ENCODE data around the gene CST1.
"Not testable (repeated sequence)": the region's sequence is repeated elsewhere in the genome, so short reads cannot be mapped to it uniquely, and the experiment has no call there.

CST1 gene, protein sequence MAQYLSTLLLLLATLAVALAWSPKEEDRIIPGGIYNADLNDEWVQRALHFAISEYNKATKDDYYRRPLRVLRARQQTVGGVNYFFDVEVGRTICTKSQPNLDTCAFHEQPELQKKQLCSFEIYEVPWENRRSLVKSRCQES

DNA sequence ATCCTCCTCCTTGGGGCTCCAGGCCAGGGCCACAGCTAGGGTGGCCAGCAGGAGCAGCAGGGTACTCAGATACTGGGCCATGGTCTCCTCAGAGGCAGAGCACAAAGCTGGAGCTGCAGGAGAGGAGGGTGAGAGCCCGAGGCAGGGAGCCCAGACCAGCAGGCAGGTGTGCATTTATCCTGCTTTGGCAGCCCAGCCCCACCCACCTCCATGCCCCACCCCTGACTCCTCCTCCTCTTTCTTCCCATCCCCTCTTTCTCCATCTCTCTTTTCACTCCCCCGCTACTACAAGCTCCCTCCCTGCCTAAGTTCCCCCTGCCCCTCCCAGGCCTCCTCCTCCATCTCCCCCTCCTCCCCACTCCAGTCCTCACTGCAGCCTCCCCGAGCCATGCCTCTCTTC lies at the start of gene CST1:
TSS of gene CST1 (minus strand) at position 150 of the 400 bp plus-strand sequence. CDS start at position 81, 69 bp downstream.
- DNase-seq = not testable (repeated sequence)

DNA sequence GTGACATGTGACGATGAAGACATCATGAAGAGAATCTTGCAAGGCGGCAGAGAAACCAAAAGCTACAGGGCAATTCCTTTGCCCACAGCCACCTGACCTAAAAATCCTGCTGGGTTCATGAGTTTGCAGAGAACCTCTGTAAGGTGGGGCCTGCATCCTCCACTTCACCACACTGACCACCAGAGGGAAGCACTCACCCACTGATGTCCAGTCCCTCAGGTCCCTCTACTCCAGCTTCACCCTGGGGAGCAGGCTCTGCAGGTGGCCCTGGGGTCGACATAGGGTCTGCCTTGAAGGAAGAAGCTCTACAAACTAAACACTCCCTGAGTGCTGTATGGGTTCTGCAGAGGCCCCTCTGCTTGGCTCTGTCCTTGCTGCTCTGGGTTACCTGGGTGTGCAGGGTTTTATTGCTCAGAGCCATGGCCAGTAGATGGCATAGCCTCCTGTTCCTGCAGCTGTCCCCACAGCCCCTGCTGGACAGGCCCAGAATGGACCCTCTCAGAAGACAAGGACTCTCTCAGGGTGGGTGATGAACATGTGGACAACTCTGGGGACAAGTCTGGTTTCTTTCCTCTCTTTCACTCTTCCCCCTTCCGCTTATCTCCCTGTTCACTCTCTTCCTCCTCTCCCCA lies 48.6 kb upstream of the CST1 start:
- not testable (repeated sequence) for DNase-seq

DNA sequence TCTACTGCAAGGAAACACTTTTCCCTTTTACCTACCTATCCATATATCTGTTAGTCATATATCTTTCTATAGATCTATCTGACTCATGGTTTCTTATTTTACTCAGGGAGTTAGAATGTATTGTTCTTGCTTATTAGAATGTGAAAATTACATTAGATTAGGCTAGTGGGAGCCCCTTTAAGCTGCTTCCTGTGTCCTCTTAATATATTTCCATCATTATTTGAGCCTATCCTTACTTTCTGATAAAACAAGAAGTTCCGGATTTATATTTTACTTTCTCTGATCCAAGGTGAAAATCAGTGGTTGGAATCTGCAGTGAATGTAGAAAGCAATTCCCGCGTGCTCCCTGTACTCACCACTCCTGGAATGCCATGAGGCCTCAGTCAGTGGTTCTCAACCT lies 44.8 kb upstream of the CST1 start:
- no peak for DNase-seq

DNA sequence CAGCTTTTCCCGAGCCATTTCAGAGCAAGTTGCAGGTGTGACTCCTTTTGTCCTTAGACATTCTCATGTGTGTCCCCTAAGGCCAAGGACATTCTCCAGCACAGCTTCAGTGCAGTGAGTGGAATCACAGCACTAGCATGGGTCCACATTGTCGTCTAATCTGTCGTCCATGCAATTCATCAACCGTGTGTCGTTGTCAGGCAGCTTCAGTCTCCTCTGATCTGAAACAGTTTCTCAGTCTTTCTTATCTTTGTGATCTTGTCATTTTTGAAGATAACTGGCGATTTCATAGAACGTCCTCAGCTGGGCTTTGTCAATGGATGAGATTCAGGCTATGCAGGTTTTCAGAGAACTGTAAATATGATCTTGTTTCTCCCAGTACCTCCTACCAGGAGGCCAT lies 44.1 kb upstream of the CST1 start:
- no peak for DNase-seq

DNA sequence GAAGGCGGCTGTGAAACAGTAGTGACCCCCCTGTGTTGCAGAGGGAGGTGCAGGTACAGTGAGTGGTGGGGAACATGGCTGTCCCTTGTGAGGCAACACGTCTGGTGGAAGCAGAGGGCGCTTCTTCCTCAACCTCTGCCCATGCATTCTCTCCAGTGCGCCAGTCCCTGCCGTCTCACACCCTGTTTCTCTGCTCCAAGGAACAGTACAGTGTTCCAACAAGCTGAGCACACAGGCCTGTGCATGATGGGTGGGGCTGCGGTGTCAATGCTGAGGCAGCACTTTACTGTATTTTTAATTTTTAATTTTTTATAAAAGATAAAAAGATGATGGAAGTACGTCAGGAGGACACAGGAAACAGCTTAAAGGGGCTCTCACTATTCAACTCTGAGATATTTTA lies 43.3 kb upstream of the CST1 start:
- no peak for DNase-seq

DNA sequence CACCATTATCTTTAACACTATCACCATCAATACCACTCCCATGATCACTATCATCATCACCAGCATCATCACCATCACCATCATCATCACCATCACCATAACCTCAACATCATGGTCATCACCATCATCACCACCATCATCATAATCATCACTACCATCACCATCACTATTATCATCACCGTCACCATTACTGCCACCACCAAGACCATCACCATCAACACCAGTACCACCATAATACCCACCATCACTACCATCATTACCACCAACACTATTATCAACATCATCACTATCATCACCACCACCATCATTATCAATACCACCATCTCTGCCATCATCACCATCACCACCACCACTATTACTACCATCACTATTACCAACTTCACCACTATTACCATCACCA lies 32.7 kb upstream of the CST1 start:
- DNase-seq = no peak

DNA sequence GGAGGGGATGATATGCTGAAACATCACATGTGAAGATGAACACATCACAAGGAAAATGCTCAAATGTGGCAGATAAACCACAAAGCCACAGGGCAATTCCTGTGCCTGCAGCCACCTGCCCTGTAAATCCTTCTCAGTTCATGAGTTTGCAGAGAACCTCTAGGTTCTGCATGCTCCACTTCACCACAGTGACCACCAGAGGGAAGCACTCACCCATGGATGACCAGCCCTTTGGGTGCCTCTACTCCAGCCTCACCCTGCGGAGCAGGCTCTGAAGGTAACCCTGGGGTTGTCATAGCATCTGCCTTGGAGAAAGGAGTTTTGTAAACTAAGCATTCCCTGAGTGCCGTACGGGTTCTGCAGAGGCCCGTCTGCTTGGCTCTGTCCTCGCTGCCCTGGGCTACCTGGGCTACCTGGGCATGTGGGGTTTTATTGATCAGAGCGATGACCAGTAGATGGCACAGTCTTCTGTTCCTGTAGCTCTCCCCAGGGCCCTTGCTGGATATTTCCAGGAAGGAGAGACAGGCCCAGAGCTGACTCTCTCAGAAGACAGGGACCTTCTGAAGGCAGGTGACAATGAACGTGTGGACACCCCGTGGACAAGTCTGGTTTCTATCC lies 31.7 kb upstream of the CST1 start:
- no peak for DNase-seq

DNA sequence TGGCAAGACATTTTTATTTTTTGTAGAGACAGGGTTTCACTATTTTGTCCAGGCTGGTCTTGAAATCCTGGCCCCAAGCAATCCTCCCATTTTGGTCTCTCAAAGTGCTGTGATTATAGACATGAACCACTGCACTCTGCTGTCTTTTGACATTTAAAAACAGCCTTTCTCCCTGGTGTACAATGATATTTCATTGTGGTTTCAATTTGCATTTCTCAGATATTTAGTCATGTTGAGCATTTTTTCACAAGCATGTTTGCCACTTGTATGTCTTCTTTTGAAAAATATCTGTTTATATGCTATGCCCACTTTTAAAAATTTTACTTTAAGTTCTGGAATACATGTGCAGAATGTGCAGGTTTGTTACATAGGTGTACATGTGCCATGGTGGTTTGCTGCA lies 27.9 kb upstream of the CST1 start:
- DNase-seq = not testable (repeated sequence)

DNA sequence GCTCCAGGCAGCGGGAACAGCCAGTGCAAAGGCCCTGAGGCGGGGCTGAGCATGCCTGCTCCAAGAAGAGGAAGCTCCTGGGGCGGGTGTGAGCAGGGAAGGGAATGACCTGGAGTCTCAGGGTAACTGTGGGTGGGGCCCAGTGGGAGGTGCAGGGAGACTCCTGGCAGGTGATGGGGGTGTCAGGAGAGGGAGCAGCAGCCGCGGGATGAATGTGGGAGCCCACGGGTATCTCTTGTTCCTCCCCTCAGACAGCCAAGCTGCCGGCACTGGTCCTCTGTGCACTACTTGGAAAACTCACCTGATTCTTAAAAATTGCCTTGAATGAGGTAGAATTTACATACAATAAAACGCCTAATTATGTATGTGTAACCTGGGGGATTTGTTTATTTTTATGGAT lies 26.6 kb upstream of the CST1 start:
- not testable (repeated sequence) for DNase-seq

DNA sequence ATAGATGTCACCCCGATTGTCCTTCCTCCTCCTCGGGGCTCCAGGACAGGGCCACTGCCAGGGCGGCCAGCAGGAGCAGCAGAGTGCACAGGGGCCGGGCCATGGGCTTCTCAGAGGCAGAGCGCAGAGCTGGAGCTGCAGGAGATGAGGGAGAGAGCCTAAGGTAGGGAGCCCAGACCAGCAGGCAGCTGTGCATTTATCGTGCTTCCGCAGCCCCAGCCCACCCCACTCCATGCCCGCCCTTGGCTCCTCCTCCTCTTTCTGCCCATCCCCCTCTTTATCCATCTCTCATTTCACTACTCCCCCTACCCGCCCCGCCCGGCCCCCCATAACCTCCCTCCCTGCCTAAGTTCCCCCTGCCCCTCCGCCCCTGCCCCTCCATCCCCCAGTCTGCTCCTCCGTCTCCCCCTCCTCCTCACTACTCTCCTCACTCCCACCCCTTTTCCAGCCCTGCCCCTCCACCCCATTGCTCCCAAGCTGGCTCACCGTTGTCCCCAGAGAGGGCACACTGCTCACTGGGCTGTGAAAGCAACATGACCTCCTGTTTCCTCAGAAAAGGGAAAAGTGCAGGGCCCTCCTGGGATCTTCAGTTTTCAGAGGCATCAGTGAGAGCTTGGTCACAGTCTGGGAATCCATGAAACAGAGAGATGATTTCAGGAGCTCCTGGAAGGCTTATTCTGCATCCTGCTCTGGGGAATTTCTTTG lies 25.5 kb upstream of the CST1 start:
- DNase-seq = peak; percentile 8

DNA sequence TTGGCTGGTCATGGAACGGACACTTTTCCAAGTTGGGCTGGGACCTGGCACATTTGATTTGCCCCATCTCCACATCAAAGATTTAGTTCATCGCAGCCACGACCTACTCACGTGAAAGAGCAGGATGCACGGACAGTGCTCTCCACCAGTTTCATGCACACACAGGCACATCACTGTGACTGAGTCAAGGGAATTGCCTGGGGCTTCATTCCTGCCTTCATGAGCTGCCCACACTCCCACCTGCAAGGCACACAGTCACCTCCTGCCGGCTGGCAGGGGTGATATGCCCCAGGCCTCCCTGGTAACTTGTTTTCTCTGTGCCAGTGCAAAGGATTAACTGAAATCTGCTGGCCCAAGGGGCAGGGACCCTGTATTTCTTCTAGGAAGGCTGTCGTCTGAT lies 23.3 kb upstream of the CST1 start:
- DNase-seq = no peak

DNA sequence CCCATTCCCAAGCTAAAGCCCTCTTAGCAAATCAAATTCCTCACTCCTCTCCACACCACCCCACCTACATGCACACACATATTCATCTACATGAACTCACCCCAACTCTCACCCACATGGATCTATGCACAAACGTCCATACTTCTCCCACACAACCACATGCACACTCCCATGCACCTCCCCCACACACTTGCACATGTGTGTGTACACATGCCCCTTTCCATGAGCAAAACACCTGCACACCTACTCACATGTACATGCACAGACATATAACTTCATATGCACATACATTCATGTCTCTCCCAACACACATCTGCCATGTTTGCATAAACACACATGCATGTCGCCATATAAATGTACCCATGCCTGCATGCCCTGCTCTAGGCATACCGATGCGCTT lies 22.8 kb upstream of the CST1 start:
- no peak for DNase-seq

DNA sequence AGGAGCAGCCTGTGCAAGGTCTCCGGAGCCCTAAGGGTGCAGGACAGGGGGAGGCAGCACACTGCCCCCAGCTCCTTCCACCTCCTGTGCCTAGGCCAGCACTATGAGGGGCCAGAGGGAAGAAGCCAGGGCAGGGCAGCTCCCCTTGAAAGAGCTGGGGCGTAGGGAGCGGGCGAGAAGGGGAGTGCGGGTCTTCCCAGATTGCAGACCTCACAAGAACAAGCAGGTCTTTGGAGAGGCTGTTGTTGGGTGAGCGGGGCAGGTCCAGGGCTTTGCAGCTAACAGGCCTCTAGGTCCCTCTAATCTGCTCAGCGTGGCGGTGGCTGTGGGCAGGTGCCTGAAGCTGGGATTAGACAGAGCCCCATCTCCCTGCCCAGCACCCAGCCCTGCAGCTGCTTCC lies 22.4 kb upstream of the CST1 start:
- DNase-seq = no peak

DNA sequence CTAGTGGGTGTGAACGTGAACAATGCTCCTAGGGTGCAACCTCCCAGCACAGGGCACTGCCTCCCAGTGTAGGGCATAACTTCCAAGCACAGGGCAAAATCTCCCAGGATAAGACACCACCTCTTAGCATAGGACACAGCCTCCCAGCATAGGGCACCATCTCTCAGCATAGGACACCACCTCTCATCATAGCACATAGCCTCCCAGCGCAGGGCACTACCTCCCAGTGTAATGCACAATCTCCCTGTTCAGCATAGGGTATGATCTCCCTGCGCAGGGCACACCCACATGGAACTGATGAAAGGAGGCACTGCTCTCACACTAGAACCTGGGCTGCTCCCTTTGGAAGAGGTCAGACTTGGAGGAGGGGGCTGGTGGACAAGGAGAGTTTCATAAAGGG lies 21.3 kb upstream of the CST1 start:
- DNase-seq = no peak

DNA sequence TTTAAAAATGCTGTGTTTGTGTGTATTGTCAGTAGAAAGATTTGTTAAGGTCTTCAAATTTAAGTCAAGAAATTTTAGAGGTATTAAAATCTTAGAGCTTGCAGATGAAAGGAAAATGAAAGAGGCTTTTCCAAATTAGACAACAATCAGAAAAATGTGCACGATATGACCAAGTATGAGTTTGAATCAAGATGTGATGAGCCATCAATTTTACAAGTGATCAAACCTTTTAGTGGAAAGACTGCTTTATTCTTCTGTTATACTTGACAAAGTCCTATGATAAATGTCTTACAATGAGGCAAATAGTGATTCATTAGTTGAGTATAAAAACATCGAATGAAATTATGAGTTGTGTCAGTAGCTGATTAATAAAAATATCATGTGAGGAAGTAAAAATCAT lies 19.6 kb upstream of the CST1 start:
- no peak for DNase-seq

DNA sequence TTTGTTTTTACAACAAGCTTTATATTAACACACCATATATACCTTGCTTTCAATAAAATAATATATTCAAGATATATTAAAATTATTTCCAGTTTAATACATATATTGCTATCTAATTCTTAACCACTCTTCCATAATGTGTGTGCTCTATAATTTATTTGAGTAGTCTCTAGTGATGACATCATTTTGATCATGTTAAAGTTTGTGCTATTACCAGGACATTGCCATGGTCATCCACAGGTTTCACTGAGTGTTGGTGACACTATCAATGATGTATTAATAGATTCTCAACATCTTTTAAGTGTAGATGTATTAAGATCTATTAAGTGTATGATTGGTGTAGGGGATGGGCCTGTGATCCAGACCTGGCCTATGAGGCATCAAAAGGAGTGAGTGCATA lies 17.8 kb upstream of the CST1 start:
- DNase-seq = not testable (repeated sequence)

DNA sequence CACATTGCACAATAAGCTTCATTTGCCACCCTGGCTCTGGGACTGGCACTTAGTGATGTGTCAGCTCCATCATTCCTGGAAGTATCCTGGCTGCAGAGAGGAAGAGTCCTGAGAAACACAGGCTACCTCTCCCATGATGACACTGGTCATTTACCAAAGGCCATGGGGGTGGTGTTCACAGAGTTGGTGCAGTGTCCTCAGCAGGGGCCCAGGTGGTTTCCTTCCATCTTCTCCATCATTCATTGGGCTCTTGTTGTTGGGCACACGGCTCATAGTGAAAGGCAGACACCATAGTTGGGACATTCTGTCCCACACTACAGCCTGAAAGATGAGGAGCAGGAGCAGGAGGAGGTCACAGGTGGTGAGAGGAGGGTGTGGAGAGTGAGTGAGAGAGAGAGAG lies 15.8 kb upstream of the CST1 start:
- DNase-seq = no peak

DNA sequence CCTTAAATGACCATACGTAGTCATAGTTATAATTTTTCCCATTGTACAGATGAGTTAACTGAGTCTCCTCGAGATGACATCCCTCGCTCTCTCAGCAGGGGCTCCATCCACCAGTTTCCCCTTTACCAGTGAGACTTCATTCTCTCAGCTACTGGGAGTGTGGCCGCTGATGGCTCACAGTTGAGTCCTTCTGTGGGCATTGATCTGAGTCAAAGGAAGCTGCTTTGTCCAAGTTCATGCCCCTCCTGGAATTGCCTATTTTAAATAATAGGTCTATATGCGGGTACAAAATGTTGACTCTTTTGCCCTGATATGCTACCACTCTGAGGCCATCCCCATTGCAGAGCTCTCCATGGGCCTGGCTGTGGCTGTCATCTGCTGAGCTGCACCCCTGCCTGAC lies 14.8 kb upstream of the CST1 start:
- DNase-seq = no peak

DNA sequence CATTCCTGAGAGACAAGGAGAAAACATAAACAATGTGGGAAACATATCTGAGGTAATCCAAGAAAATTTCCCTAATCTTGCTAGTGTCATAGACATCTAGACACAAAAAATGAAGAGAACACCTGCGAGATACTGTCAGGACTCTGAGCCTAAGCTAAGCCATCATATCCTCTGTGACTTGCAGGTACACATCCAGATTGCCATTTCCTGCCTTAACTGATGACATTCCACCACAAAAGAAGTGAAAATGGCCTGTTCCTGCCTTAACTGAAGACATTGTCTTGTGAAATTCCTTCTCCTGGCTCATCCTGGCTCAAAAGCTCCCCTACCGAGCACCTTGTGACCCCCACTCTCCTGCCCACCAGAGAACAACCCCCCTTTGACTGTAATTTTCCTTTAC lies 13.9 kb upstream of the CST1 start:
- not testable (repeated sequence) for DNase-seq

DNA sequence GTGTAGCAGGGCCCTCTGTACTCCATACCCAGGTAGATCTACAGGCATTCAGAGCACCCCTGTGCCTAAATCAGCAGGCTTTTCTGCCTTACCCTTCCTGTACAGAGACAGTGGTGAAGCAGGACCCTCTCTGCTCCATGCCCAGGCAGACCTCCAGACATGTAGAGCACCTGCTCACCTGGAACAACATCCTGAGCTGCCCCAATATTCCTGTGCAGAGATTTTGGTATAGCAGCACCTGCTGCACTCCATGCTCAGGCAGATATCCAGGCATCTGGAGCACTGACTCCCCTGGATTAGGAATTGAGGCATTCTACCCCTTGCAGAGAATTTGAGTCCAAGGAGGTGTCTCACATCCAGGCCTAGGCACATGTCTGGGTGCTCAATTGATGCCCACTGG lies 12.6 kb upstream of the CST1 start:
- no peak for DNase-seq

DNA sequence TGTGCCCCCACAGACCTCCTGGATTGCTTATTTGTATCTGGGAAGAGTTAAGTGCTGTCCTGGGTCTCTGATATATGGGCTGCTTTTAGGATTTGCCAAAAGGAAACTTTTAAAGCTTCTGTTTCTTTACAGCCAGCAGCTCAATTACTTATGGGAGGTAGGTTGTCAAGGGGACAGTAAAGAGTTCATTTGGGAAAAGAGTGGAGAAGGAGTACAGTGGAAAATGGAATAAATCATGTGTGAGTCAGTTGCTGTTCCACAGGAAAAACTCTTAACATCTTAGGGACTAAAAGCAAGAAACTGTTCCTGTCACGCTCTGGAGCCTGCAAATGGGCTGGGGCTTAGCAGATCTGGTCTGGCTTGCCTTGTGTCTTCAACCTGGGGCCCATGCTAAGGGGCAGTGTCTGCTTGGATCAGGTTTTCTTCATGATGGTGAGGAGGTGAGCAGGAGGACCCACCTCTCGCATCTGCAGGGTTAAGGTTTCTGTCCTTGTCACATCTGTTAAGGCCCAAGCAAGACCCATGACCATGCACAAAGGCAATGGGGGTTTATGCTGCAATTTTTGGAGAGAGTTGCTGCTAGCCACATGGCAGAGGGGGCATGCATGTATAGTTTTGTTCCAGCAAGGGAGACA lies 8.7 kb upstream of the CST1 start:
- DNase-seq = no peak

DNA sequence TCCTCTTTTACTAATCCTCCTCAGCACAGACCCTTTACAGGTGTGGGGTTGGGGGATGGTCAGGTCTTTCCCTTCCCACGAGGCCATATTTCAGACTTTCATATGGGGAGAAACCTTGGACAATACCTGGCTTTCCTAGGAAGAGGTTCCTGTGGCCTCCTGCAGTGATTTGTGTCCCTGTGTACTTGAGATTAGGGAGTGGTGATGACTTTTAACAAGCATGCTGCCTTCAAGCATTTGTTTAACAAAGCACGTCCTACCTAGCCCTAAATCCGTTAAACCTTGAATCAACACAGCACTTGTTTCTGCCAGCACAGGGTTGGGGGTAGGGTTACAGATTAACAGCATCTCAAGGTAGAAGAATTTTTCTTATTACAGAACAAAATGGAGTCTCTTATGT lies 6.1 kb upstream of the CST1 start:
- DNase-seq = not testable (repeated sequence)

DNA sequence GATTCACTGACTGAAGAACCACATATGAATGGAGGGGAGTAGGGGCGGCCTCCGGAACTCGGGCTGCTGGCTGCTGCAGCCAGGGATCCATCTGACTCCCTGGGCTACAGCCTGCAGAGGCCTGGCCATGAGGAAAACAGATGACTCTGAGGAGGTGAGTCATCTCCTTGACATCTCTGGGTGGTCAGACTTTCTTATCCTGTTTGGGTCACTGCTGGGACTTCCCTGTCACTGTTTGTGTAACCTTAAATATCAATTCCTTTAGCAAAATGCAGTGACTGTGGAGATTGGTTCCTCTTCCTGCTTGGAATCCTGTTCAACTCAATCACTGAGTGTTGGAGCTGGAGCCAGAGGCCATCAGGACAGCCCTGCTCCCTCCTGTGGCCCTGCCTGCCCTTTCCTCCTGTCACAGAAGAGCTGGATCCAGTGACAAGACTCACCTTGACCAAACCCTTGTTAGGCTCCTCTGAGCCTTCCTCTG lies 4.4 kb upstream of the CST1 start:
- not testable (repeated sequence) for DNase-seq

DNA sequence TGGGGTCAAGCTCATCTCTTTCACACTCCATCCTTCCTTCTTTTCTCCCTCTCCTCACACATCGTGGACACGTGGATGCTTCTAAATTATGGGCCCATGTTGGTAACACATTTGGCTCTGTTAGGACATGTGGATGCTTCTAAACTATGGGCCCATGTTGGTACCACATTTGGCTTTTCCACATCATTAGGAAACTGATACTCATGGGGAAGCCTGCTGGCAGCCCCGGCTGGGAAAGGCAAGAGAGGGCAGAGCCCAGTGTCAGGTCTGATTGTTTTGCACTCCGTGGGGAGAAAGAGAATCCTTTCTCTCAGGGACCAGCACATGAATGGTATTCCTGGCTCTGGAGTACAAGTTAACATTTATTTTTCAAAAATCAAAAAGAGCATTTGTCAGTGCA lies 4.0 kb upstream of the CST1 start:
- no peak for DNase-seq

All from NCI-H1092 (cell line).